ENCODE data around the gene LENG8.

Gene LENG8

GRCh38 chr19:54424201-54424600 is 24.8 kb upstream of the LENG8 start:
- no peak for DNase-seq (ENCODE audit: low spot score)

- DNase-seq (ENCODE audit: low spot score), result no peak
These were observed 24.2 kb upstream of the LENG8 start for GRCh38 chr19:54424660-54425381.

GRCh38 chr19:54425382-54425723 is 23.6 kb upstream of the LENG8 start:
- DNase-seq (ENCODE audit: low spot score), result no peak

- no peak for DNase-seq (ENCODE audit: low spot score)
These were observed 22.6 kb upstream of the LENG8 start for GRCh38 chr19:54426291-54426931.

GRCh38 chr19:54427586-54427985 is 21.4 kb upstream of the LENG8 start:
- DNase-seq (ENCODE audit: low spot score), result no peak

GRCh38 chr19:54428323-54429175 is 20.4 kb upstream of the LENG8 start:
- DNase-seq (ENCODE audit: low spot score), result no peak

- no peak for DNase-seq (ENCODE audit: low spot score)
These were observed 19.9 kb upstream of the LENG8 start for GRCh38 chr19:54429176-54429495.

- no peak for DNase-seq (ENCODE audit: low spot score)
These were observed 19.3 kb upstream of the LENG8 start for GRCh38 chr19:54429545-54430227.

GRCh38 chr19:54430306-54431254 is 18.4 kb upstream of the LENG8 start:
- no peak for DNase-seq (ENCODE audit: low spot score)

- DNase-seq (ENCODE audit: low spot score), result no peak
These were observed 17.7 kb upstream of the LENG8 start for GRCh38 chr19:54431255-54431838.

- no peak for DNase-seq (ENCODE audit: low spot score)
These were observed 16.8 kb upstream of the LENG8 start for GRCh38 chr19:54432144-54432738.

GRCh38 chr19:54433697-54434096 is 15.3 kb upstream of the LENG8 start:
- no peak for DNase-seq (ENCODE audit: low spot score)

GRCh38 chr19:54434112-54434872 is 14.7 kb upstream of the LENG8 start:
- no peak for DNase-seq (ENCODE audit: low spot score)

GRCh38 chr19:54434873-54435214 is 14.2 kb upstream of the LENG8 start:
- no peak for DNase-seq (ENCODE audit: low spot score)

- no peak for DNase-seq (ENCODE audit: low spot score)
These were observed 13.4 kb upstream of the LENG8 start for GRCh38 chr19:54435551-54436016.

- DNase-seq (ENCODE audit: low spot score), result no peak
These were observed 12.9 kb upstream of the LENG8 start for GRCh38 chr19:54436031-54436523.

- DNase-seq (ENCODE audit: low spot score), result no peak
These were observed 12.3 kb upstream of the LENG8 start for GRCh38 chr19:54436628-54437252.

GRCh38 chr19:54439174-54439851 is 9.7 kb upstream of the LENG8 start:
- no peak for DNase-seq (ENCODE audit: low spot score)

GRCh38 chr19:54440641-54441040 is 8.4 kb upstream of the LENG8 start:
- DNase-seq (ENCODE audit: low spot score), result no peak
